SU-DHL-6 (cell line): ENCODE data around the gene TMEM131.

Source experiments
- CTCF ChIP-seq: fragments of 200-600 bp; sonication (generic); IDR thresholded peaks from one replicate; pipeline ENCODE4 v1.5.1; 2017; ENCODE audit warnings: antibody characterized with exemption, mild to moderate bottlenecking, low read length, moderate library complexity; ENCODE audit not compliant: insufficient read depth, poor library complexity, severe bottlenecking
- EZH2phosphoT487 ChIP-seq: fragments of 200-600 bp; sonication (generic), shearing (Covaris generic); conservative IDR thresholded peaks from 2 replicates; pipeline ENCODE4 v1.6.1; 2018; ENCODE audit warnings: mild to moderate bottlenecking, antibody characterized with exemption, low read length, moderate library complexity, mixed read lengths

GRCh38 chr2:97948926-97949325 is 46.8 kb downstream of the TMEM131 start:
- no peak for TF ChIP-seq EZH2phosphoT487
- no peak for TF ChIP-seq CTCF
